ENCODE results near the gene GPR156.

GRCh38 chr3:120193554-120193953 lies 91.5 kb downstream of the GPR156 start:
- TF ChIP-seq CTCF (IDR thresholded peaks at IDR 0.05; ENCODE audit: insufficient read depth, low read length, poor library complexity, severe bottlenecking) (no peak), EZH2phosphoT487 (conservative IDR thresholded peaks at IDR 0.05; ENCODE audit: low read length) (no peak)
